ENCODE data around the gene GPX2. TPM values are rescaled to one million over a fixed set of nuclear protein-coding genes. Genes with fewer than 3 reads are reported as not detected.

Gene GPX2
- total RNA-seq, 4 donors from 2014 or later: 1.9 to 37.6 (median 21.0) TPM

- H3K4me3 ChIP-seq (ENCODE audit: low read depth, poor library complexity, severe bottlenecking): no peak overlapping the region
- no peak for TF ChIP-seq CTCF (IDR thresholded peaks at IDR 0.05)
- TF ChIP-seq POLR2A (IDR thresholded peaks at IDR 0.05): no peak
- no peak for DNase-seq (ENCODE audit: low spot score in 2 of 2)
- intact Hi-C loops (cut with DNase I; ENCODE audit: low total_unique reads): no loop called here
- 83 to 88% methylated on average over 3 of the region's 3 CpGs for WGBS, 2 donors
Observed at GRCh38 chr14:64923015-64923414, 19.5 kb downstream of the GPX2 start.

GRCh38 chr14:64920465-64920864 lies 22.1 kb downstream of the GPX2 start:
- 78 to 86% methylated on average over 2 of the region's 2 CpGs for WGBS, 2 donors
- no peak for DNase-seq (ENCODE audit: low spot score in 2 of 2)
- intact Hi-C loops (cut with DNase I; ENCODE audit: low total_unique reads): no loop called here

GRCh38 chr14:64919618-64920017 lies 22.9 kb downstream of the GPX2 start:
- TF ChIP-seq POLR2A (IDR thresholded peaks at IDR 0.05): no peak
- no peak for TF ChIP-seq CTCF (IDR thresholded peaks at IDR 0.05)
- H3K4me3 ChIP-seq (ENCODE audit: low read depth, poor library complexity, severe bottlenecking): no peak overlapping the region
- no peak for DNase-seq (ENCODE audit: low spot score in 2 of 2)
- intact Hi-C loops (cut with DNase I; ENCODE audit: low total_unique reads): no loop called here
- WGBS, 2 donors: 92 to 93% methylated on average over 5 of the region's 5 CpGs

More at GRCh38 chr14:64920465-64920864, 22.1 kb downstream of the GPX2 start:
- H3K4me3 ChIP-seq (ENCODE audit: low read depth, poor library complexity, severe bottlenecking): no peak overlapping the region
- TF ChIP-seq CTCF (IDR thresholded peaks at IDR 0.05) (no peak), POLR2A (IDR thresholded peaks at IDR 0.05) (no peak)

- no peak for DNase-seq (ENCODE audit: low spot score in 2 of 2)
- intact Hi-C loops (cut with DNase I; ENCODE audit: low total_unique reads): no loop called here
- H3K4me3 ChIP-seq (ENCODE audit: low read depth, poor library complexity, severe bottlenecking): no peak overlapping the region
- TF ChIP-seq POLR2A (IDR thresholded peaks at IDR 0.05) (no peak), CTCF (IDR thresholded peaks at IDR 0.05) (no peak)
Observed at GRCh38 chr14:64919215-64919614, 23.3 kb downstream of the GPX2 start.

GRCh38 chr14:64918216-64918615 lies 24.3 kb downstream of the GPX2 start:
- WGBS, 2 donors: 87 to 91% methylated on average over 4 of the region's 4 CpGs
- no peak for TF ChIP-seq POLR2A (IDR thresholded peaks at IDR 0.05)
- no peak for TF ChIP-seq CTCF (IDR thresholded peaks at IDR 0.05)
- H3K4me3 ChIP-seq (ENCODE audit: low read depth, poor library complexity, severe bottlenecking): no peak overlapping the region
- DNase-seq (ENCODE audit: low spot score in 2 of 2): no peak
- intact Hi-C loops (cut with DNase I; ENCODE audit: low total_unique reads): no loop called here

- intact Hi-C loops (cut with DNase I; ENCODE audit: low total_unique reads): no loop called here
- DNase-seq (ENCODE audit: low spot score in 2 of 2): no peak
- 88 to 89% methylated on average over 2 of the region's 2 CpGs for WGBS, 2 donors
- no peak for TF ChIP-seq POLR2A (IDR thresholded peaks at IDR 0.05)
- no peak for TF ChIP-seq CTCF (IDR thresholded peaks at IDR 0.05)
- H3K4me3 ChIP-seq (ENCODE audit: low read depth, poor library complexity, severe bottlenecking): no peak overlapping the region
Observed at GRCh38 chr14:64915797-64916196, 26.7 kb downstream of the GPX2 start.
